GM19455 (cell line): Measurements from ENCODE around the gene CST4.
A peak's percentile ranks its signal among the peaks of the same experiment; 100 is the strongest.
"Not testable (repeated sequence)": the region's sequence is repeated elsewhere in the genome, so short reads cannot be mapped to it uniquely, and the experiment has no call there.

Source experiments
- ATAC-seq: cut with Tn5 transposase; IDR thresholded peaks from one replicate; pipeline ENCODE4 v1.9.1; 2021; ENCODE audit not compliant: unreplicated experiment

CST4 gene

DNA sequence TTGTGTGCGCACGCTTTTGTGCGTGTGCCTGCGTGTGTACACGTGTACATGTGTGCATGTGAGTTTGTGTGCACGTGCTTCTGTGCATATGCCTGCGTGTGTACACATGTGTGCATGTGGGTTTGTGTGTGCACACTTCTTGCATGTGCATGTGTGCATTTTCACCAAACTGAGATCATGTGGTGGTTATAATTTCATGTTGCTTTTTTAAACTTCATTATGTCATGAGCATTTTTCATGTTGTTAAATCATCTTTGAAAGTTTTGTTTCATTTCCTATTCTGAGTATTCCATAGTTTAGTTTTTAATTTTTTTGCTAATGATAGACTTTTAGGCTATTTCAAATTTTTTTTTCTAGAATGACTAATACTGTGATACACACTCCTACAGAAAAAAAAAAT lies 44.7 kb downstream of the CST4 start:
- no peak for ATAC-seq

DNA sequence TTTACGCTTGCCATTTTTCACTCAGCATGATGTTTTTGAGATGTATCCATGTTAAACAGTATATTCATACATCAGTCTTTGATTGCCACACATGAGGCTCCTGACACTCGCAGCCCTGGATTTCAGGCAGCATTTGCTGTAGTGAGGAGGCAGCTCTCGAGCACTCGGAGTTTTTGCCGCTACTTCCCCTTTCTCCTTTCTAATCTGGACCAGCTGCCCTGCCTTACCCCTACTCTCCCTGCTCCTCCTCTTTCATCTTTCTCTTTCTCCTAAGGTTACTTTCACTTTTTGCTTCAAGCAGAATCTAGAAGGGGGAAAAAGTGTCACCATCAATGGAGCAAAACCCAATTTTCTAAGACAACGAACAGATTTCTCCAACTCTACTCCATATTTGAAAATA lies 45.2 kb downstream of the CST4 start:
- ATAC-seq: no peak

DNA sequence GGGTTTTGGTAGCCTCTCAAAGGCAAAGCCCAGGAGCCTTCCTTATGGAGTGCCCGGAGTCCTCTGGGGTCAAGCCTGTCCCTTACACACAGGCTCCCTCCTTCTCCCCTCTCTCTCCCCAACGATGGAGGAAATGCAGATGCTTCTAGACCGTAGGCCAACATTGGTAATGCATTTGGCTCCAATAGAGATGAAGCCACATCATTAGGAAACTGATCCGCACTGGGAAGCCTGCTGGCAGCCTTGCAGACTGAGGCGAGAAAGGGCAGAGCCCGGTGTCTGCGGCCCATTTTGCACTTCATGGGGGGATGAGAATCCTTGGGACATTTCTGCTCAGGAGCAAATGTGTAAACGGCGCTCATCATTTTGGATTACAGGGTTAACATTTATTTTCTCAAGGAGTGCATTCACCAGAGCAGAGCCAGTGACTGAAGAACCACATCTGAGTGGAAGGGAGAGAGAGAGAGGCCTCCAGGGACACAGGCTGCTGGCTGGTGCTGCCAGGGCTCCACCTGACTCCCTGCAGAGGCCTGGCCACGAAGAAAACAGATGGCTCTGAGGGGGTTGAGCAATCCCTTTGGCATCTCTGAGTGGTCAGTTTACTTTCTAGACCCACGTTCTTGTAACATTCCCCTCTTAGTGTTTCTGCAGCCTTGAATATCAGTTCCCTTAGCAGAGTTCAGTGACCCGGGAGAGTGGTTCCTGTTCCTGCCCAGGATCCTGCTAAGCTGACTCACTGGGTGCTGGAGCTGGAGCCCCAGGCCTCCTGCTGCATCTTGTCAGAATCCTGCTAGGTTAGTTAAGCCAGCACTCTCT lies 46.7 kb downstream of the CST4 start:
- no peak for ATAC-seq

DNA sequence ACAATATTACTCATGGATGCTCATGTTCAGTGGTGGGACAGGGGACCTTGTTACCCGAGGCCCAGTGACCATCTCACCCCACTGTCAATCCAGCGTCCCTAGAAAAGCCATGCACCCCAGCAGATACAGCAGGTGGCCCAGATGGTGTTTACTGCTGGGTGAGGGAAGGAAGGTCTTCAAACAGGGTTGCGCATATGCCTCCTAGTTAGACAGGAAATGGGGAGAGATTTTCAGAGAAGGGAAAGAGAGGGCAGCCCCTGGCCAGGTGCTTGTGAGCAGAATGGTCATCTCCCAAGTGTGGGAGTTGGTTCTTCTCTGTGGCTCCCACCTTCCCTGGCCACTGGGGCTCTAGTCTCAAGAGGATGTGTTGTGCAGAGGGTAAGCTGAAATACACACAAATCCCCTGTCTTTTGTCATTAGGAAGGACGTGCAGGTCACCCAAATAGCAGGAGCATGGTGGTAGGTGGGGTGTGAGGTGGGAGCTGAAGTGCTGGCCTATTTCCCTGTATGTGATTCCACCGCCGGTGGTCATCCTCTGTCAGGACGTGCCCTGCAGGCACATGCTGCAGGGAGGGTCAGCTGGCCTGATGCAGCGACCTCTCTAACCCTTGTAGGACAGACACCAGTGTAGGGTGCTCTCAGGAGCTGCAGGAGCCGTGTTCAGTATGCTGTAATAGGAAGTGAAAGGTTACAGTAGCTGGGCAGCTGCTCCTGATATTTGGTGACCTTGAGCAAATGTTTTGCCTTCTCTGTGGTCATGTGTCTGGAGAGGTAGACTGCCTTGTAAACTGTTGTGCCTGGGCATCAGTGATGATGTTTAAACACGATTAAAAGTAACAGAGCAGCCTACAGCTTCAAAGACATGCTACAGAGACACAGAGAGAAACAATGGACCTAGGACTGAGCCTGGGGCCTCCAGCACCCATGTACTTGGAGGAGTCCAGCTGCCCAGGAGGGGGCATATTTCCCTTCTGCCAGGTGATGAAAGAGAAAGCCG lies 47.9 kb downstream of the CST4 start:
- no peak for ATAC-seq

DNA sequence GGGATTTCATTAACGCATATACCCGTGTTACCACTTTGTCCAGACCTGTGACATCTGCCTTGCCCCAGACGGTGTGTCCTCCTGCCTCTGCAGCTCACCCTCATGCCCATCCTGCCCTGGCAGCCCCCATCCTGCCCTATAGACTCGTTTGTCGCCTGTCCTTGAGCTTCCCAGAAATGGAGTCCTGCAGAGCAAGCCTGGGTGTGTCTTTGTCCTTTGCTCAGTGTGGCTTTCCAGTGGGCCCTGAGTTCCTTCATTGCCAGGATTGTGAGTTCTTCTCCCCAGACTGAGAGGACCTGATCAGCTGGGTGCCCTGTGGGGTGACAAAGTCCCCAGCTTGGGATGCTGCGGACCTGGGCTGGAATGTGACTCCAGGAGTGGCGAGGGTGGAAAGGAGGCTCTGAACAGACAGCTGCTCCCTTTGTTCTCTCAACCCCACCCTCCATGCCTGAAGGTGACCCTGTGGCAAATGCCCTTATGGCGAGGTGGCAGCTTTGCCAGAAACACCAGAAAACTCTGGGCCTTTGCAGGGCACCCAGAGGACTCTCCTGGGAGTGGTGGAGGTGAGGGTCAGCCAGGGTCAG lies 48.7 kb downstream of the CST4 start:
- no peak for ATAC-seq

DNA sequence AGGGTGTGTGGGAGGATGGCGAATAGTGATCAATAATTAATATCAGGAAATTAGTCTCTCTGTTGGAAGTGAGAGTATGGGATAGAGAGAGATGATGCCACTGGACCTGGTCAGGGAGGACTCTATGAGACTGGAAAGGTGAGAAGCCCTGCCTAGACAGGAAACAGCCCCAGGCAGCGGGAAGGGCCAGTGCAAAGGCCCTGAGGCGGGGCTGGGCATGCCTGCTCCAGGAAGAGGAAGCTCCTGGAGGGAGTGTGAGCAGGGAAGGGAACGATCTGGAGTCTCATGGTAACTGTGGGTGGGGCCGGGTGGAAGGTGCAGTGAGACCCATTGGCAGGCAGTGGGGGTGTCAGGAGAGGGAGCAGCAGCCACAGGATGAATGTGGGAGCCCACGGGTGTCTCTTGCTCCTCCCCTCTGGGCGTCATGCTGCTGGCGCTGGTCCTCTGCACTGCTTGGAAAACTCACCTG lies 49.3 kb downstream of the CST4 start:
- ATAC-seq: no peak

DNA sequence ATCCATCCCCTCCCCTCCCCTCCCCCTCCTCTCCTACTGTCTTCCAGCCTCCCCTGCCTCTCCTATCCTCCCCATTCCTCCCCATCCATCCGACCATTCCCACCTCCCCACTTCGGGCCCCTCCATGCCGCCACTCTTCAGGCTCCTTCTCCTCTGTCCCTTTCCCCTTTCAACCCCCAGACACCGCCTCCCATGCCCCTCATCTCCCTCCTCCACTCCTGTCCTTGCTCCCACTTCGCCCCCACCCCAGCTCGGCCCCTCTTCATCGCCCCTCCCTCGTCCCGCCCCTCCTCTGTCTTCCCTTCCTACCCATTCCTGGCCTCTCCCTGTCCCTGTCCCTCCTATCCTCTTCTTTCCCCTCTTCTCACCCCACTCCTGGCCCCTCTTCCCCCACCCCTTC lies 50.5 kb downstream of the CST4 start:
- no peak for ATAC-seq

DNA sequence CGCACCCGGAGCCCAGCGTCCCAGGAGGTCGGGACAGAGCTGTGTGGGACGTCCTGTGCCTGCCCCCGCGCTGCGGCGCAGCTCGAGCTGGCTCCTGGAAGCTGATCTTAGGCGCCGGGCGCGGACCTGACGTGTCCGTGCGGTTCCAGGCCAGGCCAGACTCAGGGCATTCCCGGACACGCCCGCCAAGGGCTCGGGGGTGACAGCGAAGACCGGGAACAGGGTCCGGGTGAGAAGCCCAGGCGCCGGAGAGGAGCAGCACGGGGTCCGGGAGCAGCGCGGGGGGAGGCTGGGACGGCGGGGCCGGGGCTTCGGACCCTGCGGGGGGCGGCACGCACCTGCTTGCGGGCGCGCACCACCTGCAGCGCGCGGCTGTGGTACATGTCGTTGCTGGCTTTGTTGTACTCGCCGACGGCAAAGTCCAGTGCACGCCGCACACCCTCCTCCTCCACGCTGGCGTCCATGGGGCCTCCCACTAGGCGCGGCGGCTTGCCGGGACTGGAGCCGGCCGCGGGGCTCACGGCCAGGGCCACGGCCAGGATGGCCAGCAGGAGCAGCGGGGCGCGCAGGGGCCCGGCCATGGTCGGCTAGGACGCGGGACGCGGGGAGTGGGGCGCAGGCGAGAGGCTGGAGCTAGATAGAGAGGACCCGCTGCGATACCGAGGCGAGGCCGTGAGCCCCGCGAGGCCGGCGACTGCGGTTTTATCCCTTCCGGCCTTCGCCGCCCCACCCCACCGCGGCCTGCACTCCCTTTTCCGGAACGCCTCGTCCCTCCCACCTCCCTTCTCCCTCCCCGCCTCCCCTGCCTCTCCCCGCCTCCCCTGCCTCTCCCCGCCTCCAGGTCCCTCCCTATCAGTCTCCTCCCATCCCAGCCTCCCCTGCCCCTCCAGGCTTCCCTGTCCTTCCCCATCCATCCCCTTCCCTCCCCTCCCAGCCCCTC lies 51.3 kb downstream of the CST4 start, which contains the start of gene CST3:
Gene CST3 (minus strand): TSS at position 674 of the 940 bp plus-strand sequence. CDS start 93 bp downstream, at position 581.
- peak; percentile 68 for ATAC-seq

DNA sequence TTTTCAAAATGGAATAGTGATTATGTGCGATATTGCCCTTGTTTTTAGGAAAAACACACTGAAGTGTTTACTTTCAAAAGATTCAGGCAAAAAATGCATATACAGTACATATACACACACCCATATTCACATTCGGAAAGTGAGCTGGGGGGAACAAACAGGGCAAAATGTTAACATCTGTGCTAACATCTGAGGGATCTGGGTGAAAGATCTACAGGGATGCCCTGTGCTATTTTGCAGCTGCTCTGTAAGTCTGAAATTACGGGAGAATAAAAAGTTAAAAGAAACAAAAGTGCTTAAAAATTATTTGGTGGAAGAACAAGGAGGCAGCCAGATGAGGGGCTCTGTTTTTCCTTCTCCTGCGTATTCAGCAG lies 51.9 kb downstream of the CST4 start:
- ATAC-seq: no peak

DNA sequence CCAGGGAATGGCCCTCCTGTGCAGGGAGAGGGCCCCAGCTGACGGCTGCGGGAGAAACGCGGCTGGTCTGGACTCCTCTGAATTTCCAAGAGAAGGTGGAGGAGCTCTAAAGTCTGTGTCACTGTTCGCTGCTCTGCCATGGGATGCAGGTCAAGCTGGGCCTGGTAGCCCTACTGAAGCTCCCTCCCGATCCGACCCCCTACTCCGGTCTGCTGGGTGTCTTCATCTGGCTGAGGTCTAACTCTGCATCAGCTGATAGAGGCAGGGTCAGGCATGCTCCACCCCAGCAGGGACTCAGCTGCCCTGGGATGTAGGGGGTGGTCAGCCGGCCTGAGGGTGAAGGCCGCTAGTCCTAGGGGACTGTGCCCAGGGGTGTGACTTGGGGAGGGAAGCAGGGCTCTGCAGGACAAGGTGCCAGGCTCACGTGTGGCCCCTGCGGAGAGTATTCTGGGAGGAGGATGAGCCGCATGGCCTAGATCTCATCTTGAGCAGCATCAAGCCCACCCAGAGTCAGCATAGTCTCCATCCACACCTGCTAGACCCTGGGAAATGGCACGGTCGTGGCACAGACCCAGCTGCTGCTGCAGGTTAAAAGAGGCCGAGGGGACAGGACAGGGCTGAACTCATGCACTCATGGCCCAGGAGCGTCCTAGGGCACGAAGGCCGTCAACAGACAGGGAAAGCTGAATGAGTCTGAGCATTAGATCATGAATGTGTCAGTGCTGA lies 52.5 kb downstream of the CST4 start:
- no peak for ATAC-seq

DNA sequence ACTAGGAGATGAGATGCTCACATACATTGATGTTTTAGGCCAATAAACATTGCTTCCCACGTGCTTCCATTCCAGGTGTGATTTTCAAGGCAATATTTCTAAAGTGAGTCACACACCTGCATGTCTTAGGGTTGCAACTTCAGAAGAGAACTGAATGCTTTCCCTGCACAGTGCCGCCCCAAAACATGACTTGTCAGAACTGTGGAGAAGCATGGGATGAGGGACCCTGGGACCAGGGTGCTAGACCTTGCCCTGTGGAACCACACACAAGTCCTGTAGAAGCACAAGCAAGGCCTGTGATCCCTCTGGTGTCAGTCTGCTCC lies 53.1 kb downstream of the CST4 start:
- not testable (repeated sequence) for ATAC-seq
